Cerebellar cortex (tissue), 1 donor: ENCODE measurements around the gene MBD2.
"Not testable (repeated sequence)": the region's sequence is repeated elsewhere in the genome, so short reads cannot be mapped to it uniquely, and the experiment has no call there.

Experiments
- DNase-seq: peaks from one replicate; pipeline ENCODE4 v3.0.0-alpha.2; 2015; ENCODE audit warnings: low spot score

The MBD2 gene, protein sequence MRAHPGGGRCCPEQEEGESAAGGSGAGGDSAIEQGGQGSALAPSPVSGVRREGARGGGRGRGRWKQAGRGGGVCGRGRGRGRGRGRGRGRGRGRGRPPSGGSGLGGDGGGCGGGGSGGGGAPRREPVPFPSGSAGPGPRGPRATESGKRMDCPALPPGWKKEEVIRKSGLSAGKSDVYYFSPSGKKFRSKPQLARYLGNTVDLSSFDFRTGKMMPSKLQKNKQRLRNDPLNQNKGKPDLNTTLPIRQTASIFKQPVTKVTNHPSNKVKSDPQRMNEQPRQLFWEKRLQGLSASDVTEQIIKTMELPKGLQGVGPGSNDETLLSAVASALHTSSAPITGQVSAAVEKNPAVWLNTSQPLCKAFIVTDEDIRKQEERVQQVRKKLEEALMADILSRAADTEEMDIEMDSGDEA

DNA sequence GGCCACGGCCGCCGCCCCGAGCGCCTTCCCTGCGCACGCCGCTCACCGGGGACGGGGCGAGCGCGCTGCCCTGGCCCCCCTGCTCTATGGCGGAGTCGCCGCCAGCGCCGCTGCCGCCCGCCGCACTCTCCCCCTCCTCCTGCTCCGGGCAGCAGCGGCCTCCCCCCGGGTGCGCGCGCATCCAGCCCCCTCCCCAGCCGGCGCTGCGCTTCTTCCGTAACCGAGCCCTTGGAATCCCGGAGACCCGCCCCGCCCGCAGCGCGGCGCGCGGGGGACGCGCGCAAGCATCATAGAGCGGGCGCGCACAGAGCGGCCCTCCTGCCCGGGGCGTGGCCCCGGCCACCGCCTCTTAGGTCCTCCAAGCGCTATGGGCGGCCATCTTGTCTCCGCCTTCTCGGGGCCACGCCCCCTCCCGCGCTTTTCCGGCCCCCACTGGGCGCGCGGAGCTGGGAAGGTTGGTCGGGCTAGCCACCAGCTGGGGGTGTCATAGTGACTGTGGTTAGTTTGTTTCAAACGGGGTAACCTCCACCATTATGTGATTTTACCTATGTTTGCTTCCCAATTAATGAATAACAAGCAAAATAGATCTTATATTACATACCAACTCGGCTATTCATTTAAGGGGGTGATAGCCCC lies at the start of gene MBD2:
Gene MBD2 (minus strand): TSS at position 291 of the 636 bp plus-strand sequence. CDS start 110 bp downstream, at position 181.
- peak; percentile 95 for DNase-seq

DNA sequence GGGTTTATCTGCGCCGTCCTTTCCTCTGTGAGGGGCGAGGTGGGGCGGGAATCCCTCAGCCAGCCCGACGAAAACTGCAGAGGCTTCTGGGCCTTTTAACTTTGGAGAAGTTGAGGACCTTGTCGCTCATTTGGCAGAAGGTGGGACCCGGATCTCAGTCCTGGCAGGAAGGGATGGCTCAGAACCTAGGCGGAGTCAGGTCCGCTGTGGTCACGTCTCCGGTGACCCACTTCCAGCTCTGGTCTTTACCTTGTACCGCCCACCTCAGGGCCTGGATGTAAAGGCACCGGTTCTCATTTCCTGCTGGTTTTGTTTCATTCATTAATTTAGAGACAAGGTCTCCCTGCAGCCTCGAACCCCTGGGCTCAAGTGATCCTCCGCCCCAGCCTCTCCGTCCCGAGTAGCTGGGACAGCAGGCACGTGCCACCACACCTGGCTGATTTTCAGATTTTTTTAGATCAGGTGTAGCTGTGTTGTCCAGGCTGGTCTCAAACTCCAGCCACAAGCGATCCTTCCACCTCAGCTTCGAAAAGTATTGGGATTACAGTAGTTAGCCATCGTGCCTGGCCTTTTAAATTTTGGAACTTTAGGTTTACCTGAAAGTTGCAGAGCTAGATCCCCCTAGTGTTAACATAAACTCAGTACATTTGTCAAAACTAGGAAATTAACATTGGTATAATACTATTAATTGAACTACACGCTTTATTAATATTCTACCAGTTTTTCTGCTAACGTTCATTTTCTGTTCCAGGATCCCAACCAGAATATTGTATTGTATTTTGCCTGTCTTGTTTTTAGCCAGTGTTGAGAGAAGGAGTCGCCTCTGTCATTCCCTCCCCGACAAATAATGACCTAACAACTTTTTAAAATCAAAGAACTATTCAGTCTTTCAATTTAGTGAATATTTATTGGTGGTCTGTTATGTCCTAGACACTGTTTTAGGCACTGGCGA lies 45.7 kb upstream of the MBD2 start:
- peak; percentile 73 for DNase-seq

DNA sequence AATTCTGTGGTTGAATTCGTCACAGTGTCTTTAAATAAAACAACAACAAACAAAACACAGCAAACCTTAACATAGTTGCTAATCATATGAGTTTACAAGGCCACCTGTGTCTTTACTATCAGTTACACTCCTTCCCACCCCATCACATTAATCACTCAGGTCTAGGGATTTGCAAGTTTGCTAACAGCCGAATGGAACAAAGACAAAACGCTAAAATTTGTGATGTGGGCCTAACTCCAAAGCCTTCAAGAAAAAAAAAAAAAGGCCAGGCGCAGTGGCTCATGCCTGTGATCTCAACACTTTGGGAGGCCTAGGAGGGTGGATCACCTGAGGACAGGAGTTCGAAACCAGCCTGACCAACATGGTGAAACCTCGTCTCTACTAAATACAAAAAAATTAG lies 44.3 kb upstream of the MBD2 start:
- DNase-seq: peak; percentile 18

DNA sequence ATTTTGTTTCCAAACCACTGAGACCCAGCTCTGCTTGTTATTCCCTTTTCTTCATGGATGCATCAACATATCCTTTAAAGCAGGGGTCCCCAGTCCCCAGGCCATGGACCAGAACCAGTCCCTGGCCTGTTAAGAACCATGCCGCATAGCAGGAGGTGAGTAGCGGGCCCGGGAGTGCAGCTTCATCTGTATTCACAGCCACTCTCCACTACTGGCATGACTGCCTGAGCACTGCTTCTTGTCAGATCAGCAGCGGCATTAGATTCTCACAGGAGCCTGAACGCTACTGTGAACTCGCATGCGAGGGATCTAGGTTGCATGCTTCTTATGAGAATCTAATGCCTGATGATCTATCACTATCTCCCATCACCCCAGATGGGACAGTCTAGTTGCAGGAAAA lies 43.2 kb upstream of the MBD2 start:
- DNase-seq: no peak

DNA sequence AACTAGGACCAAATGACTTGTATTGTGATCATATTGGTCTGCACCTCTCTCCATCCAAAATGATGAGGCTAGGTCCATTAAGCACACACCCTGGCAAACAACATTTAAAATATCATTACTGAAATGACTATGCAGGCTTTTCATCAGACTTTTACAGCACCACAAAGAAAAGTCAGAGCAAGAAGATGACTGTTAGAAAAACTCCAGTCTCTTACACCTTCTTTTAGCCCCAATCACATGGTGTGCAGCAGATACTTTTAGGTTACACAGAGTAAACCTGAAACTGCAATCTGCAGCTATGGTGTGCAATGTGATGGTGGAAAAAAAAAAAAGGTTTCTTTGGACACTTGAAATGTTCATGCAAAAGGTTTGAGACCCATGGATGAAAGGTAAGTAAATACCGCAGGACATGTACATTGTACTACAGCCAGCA lies 39.5 kb upstream of the MBD2 start:
- no peak for DNase-seq

DNA sequence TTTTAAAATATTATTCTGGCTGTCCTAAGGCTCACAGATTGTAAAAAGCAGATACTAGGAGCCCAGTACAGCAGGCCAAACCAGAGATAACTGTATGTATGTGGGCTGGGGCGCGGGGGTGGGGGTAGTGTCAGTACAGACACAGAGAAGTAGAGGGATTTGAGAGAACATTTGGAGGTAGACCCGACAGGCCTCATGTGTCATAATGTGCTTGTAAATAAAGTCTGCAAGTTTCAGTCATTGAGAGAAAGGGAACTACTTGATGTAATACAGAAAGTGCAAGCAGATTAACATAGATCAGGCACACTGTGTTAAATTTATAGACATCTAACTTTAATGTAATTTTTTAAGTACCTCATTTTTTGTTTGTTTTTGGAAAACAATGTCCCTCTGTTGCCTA lies 37.4 kb upstream of the MBD2 start:
- DNase-seq: no peak

DNA sequence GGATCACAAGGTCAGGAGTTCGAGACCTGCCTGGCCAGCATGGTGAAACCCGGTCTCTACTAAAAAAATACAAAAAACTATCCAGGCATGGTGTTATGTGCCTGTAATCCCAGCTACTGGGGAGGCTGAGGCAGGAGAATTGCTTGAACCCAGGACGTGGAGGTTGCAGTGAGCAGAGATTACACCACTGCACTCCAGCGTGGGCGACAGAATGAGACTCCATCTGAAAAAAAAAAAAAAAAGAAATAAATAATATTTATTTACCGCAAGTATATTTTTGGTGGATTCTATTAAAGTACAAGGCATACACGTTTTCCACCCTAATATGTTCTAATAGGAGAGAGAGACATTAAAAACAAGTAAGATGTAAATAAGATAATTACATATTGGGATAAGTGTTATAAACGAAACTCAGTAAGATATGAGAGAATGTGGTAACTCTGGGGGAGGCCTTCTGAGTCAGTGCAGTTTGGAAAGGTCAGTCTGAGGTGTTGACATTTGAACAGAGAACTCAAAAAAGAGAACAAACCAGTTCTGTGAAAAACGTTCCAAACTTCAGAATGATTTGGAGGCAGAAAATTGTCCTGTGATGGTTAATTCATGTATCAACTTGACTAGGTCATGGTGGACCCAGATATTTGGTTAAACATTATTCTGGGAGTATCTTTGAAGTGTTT lies 36.1 kb upstream of the MBD2 start:
- DNase-seq: no peak

DNA sequence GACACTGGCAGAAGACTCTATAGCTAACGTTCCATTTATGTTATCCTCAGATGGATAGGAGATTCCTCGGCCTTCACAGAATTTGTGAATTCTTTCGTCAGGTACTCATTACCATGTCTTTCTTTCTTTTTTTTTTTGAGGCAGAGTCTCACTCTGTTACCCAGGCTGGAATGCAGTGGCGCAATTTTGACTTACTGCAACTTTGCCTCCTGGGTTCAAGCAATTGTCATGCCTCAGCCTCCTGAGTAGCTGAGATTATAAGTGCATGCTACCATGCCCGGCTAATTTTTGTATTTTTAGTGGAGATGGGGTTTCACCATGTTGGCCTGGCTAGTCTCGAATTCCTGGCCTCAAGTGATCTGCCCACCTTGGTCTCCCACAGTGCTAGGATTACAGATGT lies 33.3 kb upstream of the MBD2 start:
- DNase-seq: not testable (repeated sequence)

DNA sequence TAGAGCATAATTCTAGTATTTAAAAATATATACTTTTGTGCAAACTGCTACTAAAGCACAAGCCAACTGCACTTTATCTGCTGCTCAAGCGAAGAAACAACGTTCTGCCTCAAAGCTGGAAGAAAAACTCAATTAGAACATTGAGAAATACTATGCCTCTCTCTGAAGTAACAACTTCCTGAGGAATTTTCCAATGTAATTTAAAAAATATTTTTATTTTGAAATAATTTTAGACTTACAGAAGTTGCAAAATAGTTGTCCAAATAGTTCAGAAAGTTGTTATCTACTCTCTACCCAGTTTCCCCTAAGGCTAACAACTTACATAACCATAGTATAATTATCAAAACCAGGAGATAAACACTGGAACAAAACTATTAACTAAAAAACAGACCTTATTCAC lies 32.5 kb upstream of the MBD2 start:
- DNase-seq: no peak

DNA sequence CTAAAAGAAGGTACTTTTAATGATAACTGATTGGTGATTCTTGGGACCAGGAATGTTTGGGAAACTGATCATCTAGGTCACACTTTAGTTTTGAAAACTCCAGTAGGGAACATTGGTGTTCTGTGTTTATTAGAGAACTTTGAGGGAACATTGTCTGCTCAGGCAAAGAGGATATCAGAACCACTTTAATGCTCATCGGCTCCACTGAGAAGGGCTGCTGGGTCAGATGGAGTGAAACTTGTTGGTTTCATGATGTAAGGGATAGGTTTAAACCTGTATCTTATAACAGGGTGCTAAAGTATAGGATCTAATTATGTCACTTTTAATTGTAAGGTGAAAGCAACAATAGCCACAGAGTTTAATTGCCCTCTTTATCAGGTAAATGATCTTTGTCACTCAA lies 30.7 kb upstream of the MBD2 start:
- no peak for DNase-seq

DNA sequence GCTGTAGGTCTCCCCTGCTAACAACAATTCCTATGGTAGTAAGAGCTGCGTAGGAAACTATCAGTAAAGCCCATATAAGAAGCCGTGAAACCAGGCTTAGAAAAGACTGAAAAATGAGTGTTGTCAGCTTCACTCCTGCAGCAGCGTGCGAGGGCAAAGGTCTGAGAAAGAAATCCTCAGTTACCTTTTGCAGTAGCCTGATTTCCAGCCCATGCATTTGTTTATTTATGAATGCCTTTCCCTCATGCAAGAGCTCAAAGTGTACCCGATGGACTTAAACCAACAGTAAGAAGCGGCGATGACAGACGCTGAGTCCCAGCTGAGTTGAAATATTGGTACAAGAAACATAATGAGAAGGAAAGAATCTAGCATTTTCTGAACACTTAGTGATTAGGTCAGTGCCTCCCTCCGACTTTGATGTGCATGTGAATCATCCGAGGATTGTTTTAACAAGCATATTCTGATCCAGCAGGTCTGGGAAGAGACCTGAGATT lies 29.8 kb upstream of the MBD2 start:
- no peak for DNase-seq

DNA sequence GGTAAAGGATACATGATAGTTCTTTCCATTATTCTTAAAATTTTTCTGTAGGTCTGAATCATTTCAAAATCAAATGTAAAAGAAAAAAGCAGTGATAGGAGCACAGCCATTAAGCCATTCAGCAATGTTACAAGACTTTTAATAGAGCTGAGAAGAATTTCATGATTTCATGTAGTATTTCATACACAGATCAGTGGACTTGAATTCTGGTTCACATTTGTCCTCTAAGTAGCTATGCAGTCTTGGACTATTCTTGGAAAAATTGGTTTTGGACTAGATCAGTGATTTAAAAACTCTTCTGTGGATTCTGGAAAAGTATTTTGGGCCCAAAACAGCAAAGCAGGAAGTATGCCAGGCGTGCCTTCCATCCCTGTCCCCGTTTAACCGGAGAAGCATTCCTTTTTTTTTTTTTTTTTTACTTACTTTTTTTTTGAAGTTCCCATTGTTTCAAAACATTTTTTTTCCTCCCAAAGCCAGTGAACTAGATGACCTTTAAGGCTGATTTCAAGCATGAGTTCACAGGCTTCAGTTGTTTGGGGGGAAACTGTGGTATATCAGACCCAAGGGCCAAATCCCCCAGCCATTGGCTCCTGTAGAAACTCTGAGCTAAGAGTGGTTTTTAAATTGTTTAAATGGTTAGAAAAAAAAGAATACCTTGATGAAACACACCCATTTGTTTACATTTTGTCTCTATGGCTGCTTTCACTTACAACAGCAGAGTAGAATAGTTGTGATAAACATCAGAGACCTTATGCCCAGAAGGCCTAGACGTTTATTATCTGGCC lies 27.3 kb upstream of the MBD2 start:
- no peak for DNase-seq

DNA sequence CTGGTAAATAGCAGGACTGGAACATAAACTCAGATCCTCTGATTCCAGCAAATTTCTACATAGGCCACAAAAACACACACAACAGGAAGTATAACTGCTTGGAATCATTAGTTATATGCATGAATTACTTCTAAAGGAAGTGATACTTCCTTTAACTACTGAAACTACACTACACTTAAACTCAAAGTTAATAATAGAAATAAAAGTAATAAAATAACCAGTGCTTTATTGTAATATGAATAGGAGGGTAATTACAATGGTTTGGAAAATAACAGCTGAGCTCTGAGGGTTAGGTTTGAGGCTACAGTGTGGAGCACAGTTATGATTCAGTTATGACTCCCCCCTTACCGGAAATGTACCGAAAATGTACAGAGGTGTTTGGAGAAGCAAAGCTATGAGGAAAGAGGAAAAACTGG lies 26.4 kb upstream of the MBD2 start:
- DNase-seq: no peak

DNA sequence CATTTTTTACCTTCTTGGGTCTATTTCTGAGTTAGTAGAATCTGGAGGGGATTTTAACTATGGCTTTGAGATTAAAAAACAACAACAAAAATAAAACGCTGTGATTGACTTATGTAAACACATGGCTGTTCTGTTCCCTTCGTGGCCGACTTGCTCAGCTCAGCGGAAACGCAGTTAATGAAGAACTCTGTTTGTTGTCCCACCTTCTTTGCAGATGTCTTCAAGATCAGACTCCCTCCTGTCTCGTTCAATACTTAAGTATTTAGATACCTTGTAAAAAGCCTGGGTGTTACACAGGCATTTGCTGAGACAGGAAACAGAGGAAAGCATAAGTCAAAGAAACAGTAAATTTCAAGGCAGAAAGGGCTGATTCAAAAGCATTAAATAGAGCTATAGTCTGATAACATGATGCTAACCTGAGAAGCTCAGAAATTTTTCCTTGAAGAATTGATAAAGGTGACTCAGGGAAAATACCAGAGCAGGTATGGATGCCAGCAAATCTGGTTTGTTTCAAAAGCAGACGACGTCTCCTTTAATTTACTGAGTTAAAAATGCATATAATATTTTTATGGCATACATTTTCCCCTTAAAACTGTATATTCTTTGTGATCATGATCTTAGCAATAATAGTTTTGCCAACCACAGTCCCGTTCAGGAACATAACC lies 23.2 kb upstream of the MBD2 start:
- no peak for DNase-seq

DNA sequence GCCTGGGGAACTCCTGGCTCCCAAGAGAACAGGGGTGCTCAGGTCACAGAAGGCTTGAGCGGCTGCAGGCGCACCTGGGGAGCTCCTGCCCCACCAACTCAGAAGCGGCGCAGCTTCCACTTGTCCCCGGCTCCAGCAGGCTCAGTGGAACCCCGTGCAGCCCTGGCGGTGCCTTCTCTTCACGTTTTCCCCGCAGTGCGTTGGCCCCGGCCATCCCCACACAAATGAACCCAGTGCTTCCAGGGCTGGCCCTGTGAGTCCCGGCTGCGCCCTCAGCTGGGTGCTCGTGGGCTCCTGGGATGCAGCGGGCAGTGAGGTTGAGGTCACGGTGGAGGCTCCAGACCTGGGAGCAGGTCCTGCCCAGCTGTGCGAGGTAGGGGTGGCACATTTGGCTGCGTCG lies 17.9 kb upstream of the MBD2 start:
- DNase-seq: no peak

DNA sequence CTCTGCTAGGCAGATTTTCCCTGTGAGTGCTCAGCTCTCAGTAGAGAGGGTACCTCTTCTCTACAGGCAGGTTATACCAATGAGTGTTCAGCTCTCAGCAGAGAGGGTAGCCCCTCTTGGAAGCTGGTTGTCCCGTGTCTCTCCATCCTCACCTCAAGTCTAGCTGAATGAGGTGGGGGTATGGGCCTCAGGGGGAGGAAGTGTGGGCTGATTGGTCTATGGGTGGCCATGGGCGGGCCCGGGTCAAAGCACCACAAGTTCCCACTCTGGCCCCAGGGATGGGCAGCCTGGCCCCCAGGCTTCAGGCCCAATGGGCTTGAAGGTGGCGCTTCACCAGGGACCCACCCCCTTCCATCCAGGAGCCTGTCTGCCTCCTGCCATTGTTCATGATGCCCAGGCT lies 17.0 kb upstream of the MBD2 start:
- no peak for DNase-seq

DNA sequence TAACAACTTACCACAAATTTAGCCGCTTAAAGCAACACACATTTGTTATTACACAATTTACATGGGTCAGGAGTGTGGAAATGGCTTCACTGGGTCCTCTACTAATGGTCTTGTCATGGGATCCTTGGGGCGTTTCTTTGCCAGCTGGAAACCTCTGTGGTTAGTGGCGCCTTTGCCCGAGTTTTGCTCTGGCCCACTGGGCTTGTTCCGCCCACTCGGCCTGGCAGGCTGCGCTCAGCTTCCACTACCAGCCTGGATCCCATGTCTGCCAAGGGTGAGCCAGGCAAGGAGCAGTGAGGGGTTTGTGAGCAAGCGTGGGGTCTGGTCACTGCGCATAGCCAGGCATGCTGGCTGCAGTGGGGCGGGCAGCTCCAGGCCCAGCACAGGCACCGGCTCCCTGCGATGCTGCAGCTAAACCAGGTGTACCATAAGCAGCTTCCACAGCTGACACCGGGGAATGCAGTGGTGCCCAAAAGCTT lies 16.2 kb upstream of the MBD2 start:
- DNase-seq: no peak

DNA sequence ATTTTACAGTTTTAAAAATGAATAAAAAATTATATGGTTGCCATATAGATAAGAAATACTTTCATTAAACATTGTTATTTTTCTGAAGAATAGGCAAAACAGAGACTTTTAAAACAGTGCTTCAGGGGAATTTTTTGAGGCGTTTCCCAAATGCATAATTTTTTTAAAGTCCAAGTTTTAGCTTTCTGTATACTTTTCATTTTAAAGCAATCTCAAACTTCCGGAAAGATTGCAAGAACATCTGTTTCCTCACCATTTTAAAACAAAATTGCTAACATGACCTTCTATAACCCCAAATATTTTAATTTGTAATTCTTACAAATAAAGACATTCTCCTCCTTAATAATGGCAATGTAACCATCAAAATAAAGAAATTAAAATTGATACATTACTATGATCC lies 15.1 kb upstream of the MBD2 start:
- DNase-seq: no peak

DNA sequence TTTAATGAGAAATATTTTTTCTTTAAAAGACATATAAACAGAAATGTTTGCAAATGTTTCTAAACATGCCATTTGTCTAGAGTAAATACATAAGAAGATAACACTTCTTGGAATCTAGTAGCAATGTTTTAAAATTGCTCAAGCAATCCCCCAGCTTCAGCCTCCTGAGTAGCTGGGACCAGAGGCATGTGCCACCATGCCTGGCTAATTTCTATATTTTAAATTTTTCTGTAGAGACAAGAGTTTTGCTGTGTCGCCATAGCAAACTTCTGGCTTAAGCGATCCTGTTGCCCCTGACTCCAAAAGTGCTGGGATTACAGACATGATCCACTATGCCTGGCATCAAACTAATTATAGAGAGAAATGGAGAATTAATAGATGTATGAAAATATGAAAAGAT lies 14.6 kb upstream of the MBD2 start:
- DNase-seq: no peak
